Measurements from ENCODE around the gene ZNF609. TPM values are rescaled to one million over a fixed set of nuclear protein-coding genes. Genes with fewer than 3 reads are reported as not detected.

The ZNF609 gene
- total and polyA plus RNA-seq, 2 donors: 15.0 to 23.7 TPM

- Histone ChIP-seq H3K36me3 (ENCODE audit: insufficient read depth) (no peaks in the 10 kb centered on the region), H3K27ac (ENCODE audit: low read depth) (no peak overlapping the region), H3K4me3 (ENCODE audit: low read depth, low read length) (no peak overlapping the region), H3K4me1 (ENCODE audit: insufficient read depth) (no peaks in the 10 kb centered on the region)
- DNase-seq (ENCODE audit: extremely low spot score): no peak
- WGBS: 90% methylated on average over 2 of the region's 2 CpGs
Measured at GRCh38 chr15:64716452-64716851, 256.1 kb downstream of the ZNF609 start.

GRCh38 chr15:64717130-64717529, 256.8 kb downstream of the ZNF609 start:
- Histone ChIP-seq H3K4me1 (ENCODE audit: insufficient read depth) (no peaks in the 10 kb centered on the region), H3K36me3 (ENCODE audit: insufficient read depth) (no peaks in the 10 kb centered on the region), H3K27ac (ENCODE audit: low read depth) (no peak overlapping the region), H3K4me3 (ENCODE audit: low read depth, low read length) (no peak overlapping the region)
- no peak for DNase-seq (ENCODE audit: extremely low spot score)
- WGBS: 94% methylated on average over 7 of the region's 7 CpGs

- 73% methylated on average over 18 of the region's 18 CpGs for WGBS
- no peaks in the 10 kb centered on the region for H3K36me3 ChIP-seq (ENCODE audit: insufficient read depth)
- peak overlapping the region; percentile 33 for H3K27ac ChIP-seq (ENCODE audit: low read depth)
Measured at GRCh38 chr15:64717735-64718495, 257.5 kb downstream of the ZNF609 start.

GRCh38 chr15:64720188-64720587, 259.8 kb downstream of the ZNF609 start:
- WGBS: 80% methylated on average over 3 of the region's 3 CpGs
- Histone ChIP-seq H3K4me3 (ENCODE audit: low read depth, low read length) (no peak overlapping the region), H3K4me1 (ENCODE audit: insufficient read depth) (no peaks in the 10 kb centered on the region), H3K36me3 (ENCODE audit: insufficient read depth) (no peaks in the 10 kb centered on the region), H3K27ac (ENCODE audit: low read depth) (no peak overlapping the region)
- DNase-seq (ENCODE audit: extremely low spot score): no peak

More at GRCh38 chr15:64717735-64718495, 257.5 kb downstream of the ZNF609 start:
- Histone ChIP-seq H3K4me3 (ENCODE audit: low read depth, low read length) (no peak overlapping the region), H3K4me1 (ENCODE audit: insufficient read depth) (no peaks in the 10 kb centered on the region)
- DNase-seq (ENCODE audit: extremely low spot score): no peak

GRCh38 chr15:64730151-64730550, 269.8 kb downstream of the ZNF609 start:
- Histone ChIP-seq H3K4me1 (ENCODE audit: insufficient read depth) (no peaks in the 10 kb centered on the region), H3K4me3 (ENCODE audit: low read depth, low read length) (no peak overlapping the region), H3K27ac (ENCODE audit: low read depth) (no peak overlapping the region), H3K36me3 (ENCODE audit: insufficient read depth) (no peaks in the 10 kb centered on the region)
- no peak for DNase-seq (ENCODE audit: extremely low spot score)
- 89% methylated on average over 5 of the region's 5 CpGs for WGBS

- Histone ChIP-seq H3K36me3 (ENCODE audit: insufficient read depth) (no peaks in the 10 kb centered on the region), H3K4me1 (ENCODE audit: insufficient read depth) (no peaks in the 10 kb centered on the region), H3K4me3 (ENCODE audit: low read depth, low read length) (no peak overlapping the region), H3K27ac (ENCODE audit: low read depth) (no peak overlapping the region)
- peak; percentile 71 for DNase-seq (ENCODE audit: extremely low spot score)
- 39% methylated on average over 16 of the region's 16 CpGs for WGBS
Measured at GRCh38 chr15:64731012-64731804, 270.8 kb downstream of the ZNF609 start.

- H3K4me1 ChIP-seq (ENCODE audit: insufficient read depth): no peaks in the 10 kb centered on the region
- no peak overlapping the region for H3K4me3 ChIP-seq (ENCODE audit: low read depth, low read length)
- DNase-seq (ENCODE audit: extremely low spot score): no peak
- H3K27ac ChIP-seq (ENCODE audit: low read depth): no peak overlapping the region
- no peaks in the 10 kb centered on the region for H3K36me3 ChIP-seq (ENCODE audit: insufficient read depth)
- WGBS: 70% methylated on average over 9 of the region's 9 CpGs
Measured at GRCh38 chr15:64731805-64732151, 271.4 kb downstream of the ZNF609 start.

- Histone ChIP-seq H3K4me3 (ENCODE audit: low read depth, low read length) (no peak overlapping the region), H3K36me3 (ENCODE audit: insufficient read depth) (no peaks in the 10 kb centered on the region), H3K4me1 (ENCODE audit: insufficient read depth) (no peaks in the 10 kb centered on the region), H3K27ac (ENCODE audit: low read depth) (no peak overlapping the region)
- no peak for DNase-seq (ENCODE audit: extremely low spot score)
- WGBS: 82% methylated on average over 7 of the region's 7 CpGs
Measured at GRCh38 chr15:64732156-64732860, 271.9 kb downstream of the ZNF609 start.

Small RNA genes within 50 kb of the gene (small RNA-seq; reads per million reads assigned to genes)
- gene AC100830.2 (not detected), gene RF00019 (not detected), gene RNU6-549P (not detected)

Other genes starting within 250 kb of the ZNF609 start
- gene CSNK1G1, start 104.4 kb upstream of the ZNF609 start, total RNA-seq: 40.1 TPM
- 5.7 TPM for gene CSNK1G1, start 104.4 kb upstream of the ZNF609 start, polyA plus RNA-seq
- gene PCLAF, start 79.1 kb upstream of the ZNF609 start, total RNA-seq: 41.5 TPM
- 1.8 TPM for gene PCLAF, start 79.1 kb upstream of the ZNF609 start, polyA plus RNA-seq
- 21.0 TPM for gene TRIP4, start 72.7 kb upstream of the ZNF609 start, total RNA-seq
- 20.9 TPM for gene TRIP4, start 72.7 kb upstream of the ZNF609 start, polyA plus RNA-seq